MM.1S (cell line): ENCODE measurements around the gene STRIP2.

ENCODE experiments used
- EZH2phosphoT487 ChIP-seq: fragments of 300-600 bp; sonication (generic); IDR thresholded peaks from 2 replicates; pipeline ENCODE4 v1.6.1; 2018; ENCODE audit warnings: antibody characterized with exemption, low read length
- TF ChIP-seq, protein P1 (sequence below): fragments of 300-600 bp; sonication (generic); IDR thresholded peaks from 2 replicates; pipeline ENCODE4 v1.5.1; 2016; ENCODE audit warnings: antibody characterized with exemption, low read length, mixed read lengths

- TF ChIP-seq, protein P1, sequence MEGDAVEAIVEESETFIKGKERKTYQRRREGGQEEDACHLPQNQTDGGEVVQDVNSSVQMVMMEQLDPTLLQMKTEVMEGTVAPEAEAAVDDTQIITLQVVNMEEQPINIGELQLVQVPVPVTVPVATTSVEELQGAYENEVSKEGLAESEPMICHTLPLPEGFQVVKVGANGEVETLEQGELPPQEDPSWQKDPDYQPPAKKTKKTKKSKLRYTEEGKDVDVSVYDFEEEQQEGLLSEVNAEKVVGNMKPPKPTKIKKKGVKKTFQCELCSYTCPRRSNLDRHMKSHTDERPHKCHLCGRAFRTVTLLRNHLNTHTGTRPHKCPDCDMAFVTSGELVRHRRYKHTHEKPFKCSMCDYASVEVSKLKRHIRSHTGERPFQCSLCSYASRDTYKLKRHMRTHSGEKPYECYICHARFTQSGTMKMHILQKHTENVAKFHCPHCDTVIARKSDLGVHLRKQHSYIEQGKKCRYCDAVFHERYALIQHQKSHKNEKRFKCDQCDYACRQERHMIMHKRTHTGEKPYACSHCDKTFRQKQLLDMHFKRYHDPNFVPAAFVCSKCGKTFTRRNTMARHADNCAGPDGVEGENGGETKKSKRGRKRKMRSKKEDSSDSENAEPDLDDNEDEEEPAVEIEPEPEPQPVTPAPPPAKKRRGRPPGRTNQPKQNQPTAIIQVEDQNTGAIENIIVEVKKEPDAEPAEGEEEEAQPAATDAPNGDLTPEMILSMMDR: no peak
- TF ChIP-seq EZH2phosphoT487: no peak
Measured at GRCh38 chr7:129532375-129532774, 98.1 kb downstream of the STRIP2 start.
